ENCODE data around the gene RNF151. TPM values are rescaled to one million over a fixed set of nuclear protein-coding genes. Genes with fewer than 3 reads are reported as not detected.
A peak's percentile ranks its signal among the peaks of the same experiment; 100 is the strongest.

The RNF151 gene
- total and polyA plus RNA-seq, 2 of the 13 experiments (the other 11 are each of a cell fraction or from before 2014, with no cell fraction given) = not detected

DNA sequence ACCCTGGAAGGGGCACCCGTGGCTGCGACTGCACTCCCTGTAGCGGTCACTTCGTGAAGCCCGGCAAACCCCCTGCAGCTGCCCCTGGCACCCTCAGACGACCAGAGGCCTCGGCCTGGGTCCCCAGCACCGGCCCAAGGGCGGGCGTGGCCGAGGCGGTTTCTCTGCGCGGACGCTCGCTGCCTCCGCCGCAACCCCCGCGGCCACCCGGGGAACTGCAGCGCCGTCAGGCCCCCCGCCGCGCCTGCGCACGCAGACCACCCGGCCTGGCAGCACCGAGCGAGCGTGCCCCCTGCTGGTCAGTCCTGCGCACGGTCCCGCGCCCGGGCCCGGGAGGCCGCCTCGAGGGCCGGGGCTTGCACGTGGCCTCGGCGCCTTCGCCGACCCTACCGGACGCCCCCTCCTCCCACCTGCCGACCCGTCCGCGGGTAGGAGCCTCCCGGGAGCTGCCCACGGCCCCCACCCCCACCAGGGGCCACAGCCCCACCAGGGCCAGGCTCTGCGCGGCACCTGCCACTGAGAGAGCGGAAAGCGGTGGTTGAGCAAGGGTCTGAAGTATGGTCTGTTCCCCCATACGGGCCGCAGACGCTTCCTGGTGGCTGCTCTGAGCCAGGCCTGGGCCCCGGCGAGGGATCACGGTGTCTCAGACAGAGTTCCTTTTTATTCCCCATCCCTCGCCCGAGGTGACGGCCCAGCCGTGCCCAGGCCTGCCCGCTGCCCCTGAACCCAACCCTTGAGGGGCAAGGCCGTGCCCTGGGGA is 36.9 kb upstream of the RNF151 start (continued):
- TF ChIP-seq, protein P1, sequence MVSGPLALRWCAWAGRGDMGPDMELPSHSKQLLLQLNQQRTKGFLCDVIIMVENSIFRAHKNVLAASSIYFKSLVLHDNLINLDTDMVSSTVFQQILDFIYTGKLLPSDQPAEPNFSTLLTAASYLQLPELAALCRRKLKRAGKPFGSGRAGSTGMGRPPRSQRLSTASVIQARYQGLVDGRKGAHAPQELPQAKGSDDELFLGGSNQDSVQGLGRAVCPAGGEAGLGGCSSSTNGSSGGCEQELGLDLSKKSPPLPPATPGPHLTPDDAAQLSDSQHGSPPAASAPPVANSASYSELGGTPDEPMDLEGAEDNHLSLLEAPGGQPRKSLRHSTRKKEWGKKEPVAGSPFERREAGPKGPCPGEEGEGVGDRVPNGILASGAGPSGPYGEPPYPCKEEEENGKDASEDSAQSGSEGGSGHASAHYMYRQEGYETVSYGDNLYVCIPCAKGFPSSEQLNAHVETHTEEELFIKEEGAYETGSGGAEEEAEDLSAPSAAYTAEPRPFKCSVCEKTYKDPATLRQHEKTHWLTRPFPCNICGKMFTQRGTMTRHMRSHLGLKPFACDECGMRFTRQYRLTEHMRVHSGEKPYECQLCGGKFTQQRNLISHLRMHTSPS (CRISPR knock-in tag; IDR thresholded peaks at IDR 0.05; ENCODE audit: low read depth) = peak; percentile 18; the same call in 1 of the 2 replicates
- TF ChIP-seq TP53 (CRISPR knock-in tag; conservative IDR thresholded peaks at IDR 0.05) = no peak
- TF ChIP-seq CREM (IDR thresholded peaks at IDR 0.05) = no peak
- TF ChIP-seq CREM (CRISPR knock-in tag; IDR thresholded peaks at IDR 0.05) = no peak
- TF ChIP-seq KLF13 (CRISPR knock-in tag; IDR thresholded peaks at IDR 0.05) = no peak
- TF ChIP-seq ZNF432 (CRISPR knock-in tag; IDR thresholded peaks at IDR 0.05; ENCODE audit: borderline replicate concordance) = no peak
- TF ChIP-seq PAXIP1 (CRISPR knock-in tag; conservative IDR thresholded peaks at IDR 0.05) = peak; percentile 39
- peak; percentile 27 for TF ChIP-seq PHF5A (CRISPR knock-in tag; IDR thresholded peaks at IDR 0.05; ENCODE audit: low read depth, unreplicated experiment)
- no peak for TF ChIP-seq MTF2 (CRISPR knock-in tag; IDR thresholded peaks at IDR 0.05; ENCODE audit: borderline replicate concordance)
- TF ChIP-seq SNAI1 (CRISPR knock-in tag; IDR thresholded peaks at IDR 0.05; ENCODE audit: borderline replicate concordance) = 0 out of 2 replicates have a peak, but pooled peaks have one; percentile 56
- TF ChIP-seq ZFP62 (CRISPR knock-in tag; IDR thresholded peaks at IDR 0.05) = no peak
- peak; percentile 9; the same call in 1 of the 2 replicates for TF ChIP-seq SIX4 (CRISPR knock-in tag; IDR thresholded peaks at IDR 0.05)
- TF ChIP-seq ZNF414 (CRISPR knock-in tag; IDR thresholded peaks at IDR 0.05) = no peak
- TF ChIP-seq ZNF496 (CRISPR knock-in tag; IDR thresholded peaks at IDR 0.05; ENCODE audit: insufficient replicate concordance) = no peak
- no peak for TF ChIP-seq FOXP1 (IDR thresholded peaks at IDR 0.05)
- TF ChIP-seq FOXP1 (CRISPR knock-in tag; IDR thresholded peaks at IDR 0.05) = no peak
- TF ChIP-seq, protein P2, sequence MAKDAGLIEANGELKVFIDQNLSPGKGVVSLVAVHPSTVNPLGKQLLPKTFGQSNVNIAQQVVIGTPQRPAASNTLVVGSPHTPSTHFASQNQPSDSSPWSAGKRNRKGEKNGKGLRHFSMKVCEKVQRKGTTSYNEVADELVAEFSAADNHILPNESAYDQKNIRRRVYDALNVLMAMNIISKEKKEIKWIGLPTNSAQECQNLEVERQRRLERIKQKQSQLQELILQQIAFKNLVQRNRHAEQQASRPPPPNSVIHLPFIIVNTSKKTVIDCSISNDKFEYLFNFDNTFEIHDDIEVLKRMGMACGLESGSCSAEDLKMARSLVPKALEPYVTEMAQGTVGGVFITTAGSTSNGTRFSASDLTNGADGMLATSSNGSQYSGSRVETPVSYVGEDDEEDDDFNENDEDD (CRISPR knock-in tag; IDR thresholded peaks at IDR 0.05; ENCODE audit: borderline replicate concordance) = peak; percentile 98
- TF ChIP-seq CREB1 (IDR thresholded peaks at IDR 0.05) = no peak; the same call in 1 of the 2 replicates
- no peak for TF ChIP-seq CREB1 (CRISPR knock-in tag; IDR thresholded peaks at IDR 0.05)
- TF ChIP-seq ZNF256 (CRISPR knock-in tag; conservative IDR thresholded peaks at IDR 0.05) = peak; percentile 83
- TF ChIP-seq, protein P3, sequence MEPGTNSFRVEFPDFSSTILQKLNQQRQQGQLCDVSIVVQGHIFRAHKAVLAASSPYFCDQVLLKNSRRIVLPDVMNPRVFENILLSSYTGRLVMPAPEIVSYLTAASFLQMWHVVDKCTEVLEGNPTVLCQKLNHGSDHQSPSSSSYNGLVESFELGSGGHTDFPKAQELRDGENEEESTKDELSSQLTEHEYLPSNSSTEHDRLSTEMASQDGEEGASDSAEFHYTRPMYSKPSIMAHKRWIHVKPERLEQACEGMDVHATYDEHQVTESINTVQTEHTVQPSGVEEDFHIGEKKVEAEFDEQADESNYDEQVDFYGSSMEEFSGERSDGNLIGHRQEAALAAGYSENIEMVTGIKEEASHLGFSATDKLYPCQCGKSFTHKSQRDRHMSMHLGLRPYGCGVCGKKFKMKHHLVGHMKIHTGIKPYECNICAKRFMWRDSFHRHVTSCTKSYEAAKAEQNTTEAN (CRISPR knock-in tag; conservative IDR thresholded peaks at IDR 0.05) = peak; percentile 27
- no peak for TF ChIP-seq NAIF1 (CRISPR knock-in tag; IDR thresholded peaks at IDR 0.05; ENCODE audit: borderline replicate concordance)
- peak; percentile 63; the same call in 1 of the 2 replicates for TF ChIP-seq ZNF816 (CRISPR knock-in tag; IDR thresholded peaks at IDR 0.05; ENCODE audit: borderline replicate concordance)

Measured in HepG2 (cell line).